Gastrocnemius medialis (tissue), 4 donors: ENCODE measurements around the gene NLRC3. TPM values are rescaled to one million over a fixed set of nuclear protein-coding genes. Genes with fewer than 3 reads are reported as not detected.
"Not testable (repeated sequence)": the region's sequence is repeated elsewhere in the genome, so short reads cannot be mapped to it uniquely, and the experiment has no call there.

ENCODE experiments used
- ATAC-seq, 2 donors: fragments of 150-250 bp; one replicate each; pipeline ENCODE4 v1.9.1; 2016
- DNase-seq, 2 donors: peaks; one replicate each; pipeline ENCODE4 v3.0.0-alpha.2; 2019
- H3K27ac ChIP-seq, 4 donors: fragments of 200-600 bp; sonication (generic); 1 replicate in 1 of 4; 2 replicates in 3 of 4; pipeline ENCODE4 v1.5.1; 2016 to 2018; ENCODE audit warnings: mild to moderate bottlenecking in 2 of 4, moderate library complexity in 1 of 4
- H3K27me3 ChIP-seq, 3 donors: fragments of 200-600 bp; sonication (generic) in 2 of 3; 1 replicate in 1 of 3; 2 replicates in 2 of 3; pipeline versions ENCODE4 v1.5.1 to v1.6.0; 2016 to 2019; ENCODE audit warnings: mild to moderate bottlenecking in 1 of 3, moderate library complexity in 1 of 3
- H3K36me3 ChIP-seq, 2 donors: fragments of 200-600 bp; sonication (generic) in 1 of 2; one replicate each; pipeline ENCODE4 v1.5.1; 2017 to 2018
- H3K4me1 ChIP-seq, 2 donors: fragments of 200-600 bp; sonication (generic) in 1 of 2; one replicate each; pipeline ENCODE4 v1.5.1; 2016 to 2017; ENCODE audit warnings: mild to moderate bottlenecking in 2 of 2
- H3K4me3 ChIP-seq, 4 donors: fragments of 200-600 bp; sonication (generic) in 3 of 4; 1 replicate in 1 of 4; 2 replicates in 3 of 4; pipeline ENCODE4 v1.5.1; 2016 to 2019; ENCODE audit warnings: mild to moderate bottlenecking in 2 of 4
- H3K9me3 ChIP-seq, 3 donors: fragments of 200-600 bp; sonication (generic) in 2 of 3; 1 replicate in 1 of 3; 2 replicates in 2 of 3; pipeline ENCODE4 v1.5.1; 2016 to 2019
- POLR2A ChIP-seq, 2 donors: fragments of 450-650 bp; IDR thresholded peaks; one replicate each; pipeline ENCODE4 v1.6.1; 2017; ENCODE audit warnings: antibody characterized with exemption in 2 of 2, mild to moderate bottlenecking in 2 of 2, moderate library complexity in 2 of 2
- in situ Hi-C, 4 donors: fragments of 200-750 bp; cut with MboI; loops; one replicate each; pipeline versions ENCODE4 v1.15.0 to v1.8.0; 2017; ENCODE audit warnings: low sequenced_read_pairs in 4 of 4
- intact Hi-C: fragments of 100-400 bp; cut with DNase I; formaldehyde crosslinking; loops from one replicate; pipeline ENCODE4 v1.15.1; 2023; ENCODE audit warnings: low total_unique reads
- total RNA-seq, 4 donors: library from RNA; depleted of rRNA; stranded (reverse); fragments of >200 nt; gene quantifications; one replicate each; pipeline versions ENCODE4 v1.1.0 to v1.2.3, GENCODE V29; 2016
- TF ChIP-seq, protein P1 (sequence below), 5 experiments: fragments of 450-650 bp in 3 of 5; fragments of 200-600 bp in 2 of 5; sonication (generic) in 2 of 5; IDR thresholded peaks in 4 of 5; conservative IDR thresholded peaks in 1 of 5; 1 replicate in 4 of 5; 2 replicates in 1 of 5; pipeline ENCODE4 v1.5.1; 2016 to 2019; ENCODE audit warnings: antibody characterized with exemption in 5 of 5, mild to moderate bottlenecking in 3 of 5, moderate library complexity in 3 of 5

Gene NLRC3
- total RNA-seq, 4 donors from 2014 or later = 0.11 to 0.26 (median 0.22) TPM

DNA sequence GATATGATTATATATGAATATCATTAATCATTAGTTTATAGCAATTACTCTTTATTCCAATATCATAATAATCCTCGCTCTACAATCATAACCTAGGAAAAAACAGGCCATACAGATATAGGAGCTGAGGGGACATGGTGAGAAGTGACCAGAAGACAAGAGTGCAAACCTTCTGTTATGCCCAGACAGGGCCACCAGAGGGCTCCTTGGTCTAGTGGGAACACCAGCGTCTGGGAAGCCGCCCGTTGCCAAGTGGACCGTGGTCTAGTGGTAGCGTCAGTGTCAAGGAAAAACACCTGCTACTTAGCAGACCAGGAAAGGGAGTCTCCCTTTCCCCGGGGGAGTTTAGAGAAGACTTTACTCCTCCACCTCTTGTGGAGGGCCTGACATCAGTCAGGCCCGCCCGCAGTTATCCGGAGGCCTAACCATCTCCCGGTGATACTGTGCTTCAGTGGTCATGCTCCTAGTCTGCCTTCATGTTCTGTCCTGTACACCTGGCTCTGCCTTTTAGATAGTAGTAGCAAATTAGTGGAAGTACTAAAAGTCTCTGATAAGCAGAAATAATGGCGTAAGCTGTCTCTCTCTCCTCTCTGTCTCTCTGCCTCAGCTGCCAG lies 49.9 kb downstream of the NLRC3 start:
- in situ Hi-C loops (loop anchor here in 1 of 4 donors (25.0 kb wide), 1 partner anchor 360 kb away; the partner anchor contains the start of gene CREBBP), intact Hi-C loops (loop anchor here (2.0 to 5.0 kb wide), 2 partner anchors 83 to 350 kb away; partner anchors contain the start of gene SLX4)
- not testable (repeated sequence) for H3K27me3 ChIP-seq, H3K4me3 ChIP-seq, ATAC-seq, H3K4me1 ChIP-seq, H3K9me3 ChIP-seq
- H3K27ac ChIP-seq = peak overlapping the region; percentile 15 to 49 (median 33)
- TF ChIP-seq, protein P1, sequence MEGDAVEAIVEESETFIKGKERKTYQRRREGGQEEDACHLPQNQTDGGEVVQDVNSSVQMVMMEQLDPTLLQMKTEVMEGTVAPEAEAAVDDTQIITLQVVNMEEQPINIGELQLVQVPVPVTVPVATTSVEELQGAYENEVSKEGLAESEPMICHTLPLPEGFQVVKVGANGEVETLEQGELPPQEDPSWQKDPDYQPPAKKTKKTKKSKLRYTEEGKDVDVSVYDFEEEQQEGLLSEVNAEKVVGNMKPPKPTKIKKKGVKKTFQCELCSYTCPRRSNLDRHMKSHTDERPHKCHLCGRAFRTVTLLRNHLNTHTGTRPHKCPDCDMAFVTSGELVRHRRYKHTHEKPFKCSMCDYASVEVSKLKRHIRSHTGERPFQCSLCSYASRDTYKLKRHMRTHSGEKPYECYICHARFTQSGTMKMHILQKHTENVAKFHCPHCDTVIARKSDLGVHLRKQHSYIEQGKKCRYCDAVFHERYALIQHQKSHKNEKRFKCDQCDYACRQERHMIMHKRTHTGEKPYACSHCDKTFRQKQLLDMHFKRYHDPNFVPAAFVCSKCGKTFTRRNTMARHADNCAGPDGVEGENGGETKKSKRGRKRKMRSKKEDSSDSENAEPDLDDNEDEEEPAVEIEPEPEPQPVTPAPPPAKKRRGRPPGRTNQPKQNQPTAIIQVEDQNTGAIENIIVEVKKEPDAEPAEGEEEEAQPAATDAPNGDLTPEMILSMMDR (IDR thresholded peaks at IDR 0.05 in 4 of 5, conservative IDR thresholded peaks at IDR 0.05 in 1 of 5) = peak; percentile 42 to 74 (median 66)
- H3K36me3 ChIP-seq = peaks cover 0 to 38% of the 10 kb centered on the region in 2 donors
- DNase-seq = peak; percentile 67 to 83

DNA sequence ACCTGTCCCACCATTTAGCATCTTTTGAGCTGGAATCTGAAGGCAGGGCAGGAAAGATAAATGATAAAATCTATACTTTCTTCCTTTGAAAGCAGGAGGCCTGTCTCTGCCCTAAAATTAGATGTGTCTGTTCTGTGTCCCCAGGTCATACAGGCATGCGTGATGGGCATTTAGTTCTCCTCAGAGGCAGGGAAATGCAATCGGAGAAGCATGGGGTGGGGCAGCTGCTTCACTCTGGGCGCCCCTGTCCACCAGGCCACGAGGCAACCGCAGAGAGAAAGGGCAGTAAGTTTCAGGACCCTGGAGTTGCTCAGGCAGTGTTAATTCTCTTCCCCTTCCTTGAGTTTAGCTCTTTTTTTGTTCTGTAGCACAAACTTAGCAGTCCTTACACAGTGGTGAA lies 51.3 kb downstream of the NLRC3 start:
- H3K36me3 ChIP-seq = peaks cover 0 to 36% of the 10 kb centered on the region in 2 donors
- H3K27ac ChIP-seq = peak overlapping the region in 1 of 4 donors; percentile 16
- intact Hi-C loops = loop anchor here (2.0 to 5.0 kb wide), 2 partner anchors 85 to 351 kb away; partner anchors contain the start of gene SLX4
- H3K4me1 ChIP-seq = no peaks in the 10 kb centered on the region
- ATAC-seq (no peak), DNase-seq (no peak)
- no peaks in the 10 kb centered on the region for H3K27me3 ChIP-seq
- in situ Hi-C loops = loop anchor here in 1 of 4 donors (25.0 kb wide), 1 partner anchor 361 kb away; the partner anchor contains the start of gene CREBBP
- no peaks in the 10 kb centered on the region for H3K9me3 ChIP-seq
- TF ChIP-seq, protein P1 (IDR thresholded peaks at IDR 0.05 in 4 of 5, conservative IDR thresholded peaks at IDR 0.05 in 1 of 5) = no peak
- no peak for TF ChIP-seq POLR2A (IDR thresholded peaks at IDR 0.05)
- H3K4me3 ChIP-seq = no peak overlapping the region

DNA sequence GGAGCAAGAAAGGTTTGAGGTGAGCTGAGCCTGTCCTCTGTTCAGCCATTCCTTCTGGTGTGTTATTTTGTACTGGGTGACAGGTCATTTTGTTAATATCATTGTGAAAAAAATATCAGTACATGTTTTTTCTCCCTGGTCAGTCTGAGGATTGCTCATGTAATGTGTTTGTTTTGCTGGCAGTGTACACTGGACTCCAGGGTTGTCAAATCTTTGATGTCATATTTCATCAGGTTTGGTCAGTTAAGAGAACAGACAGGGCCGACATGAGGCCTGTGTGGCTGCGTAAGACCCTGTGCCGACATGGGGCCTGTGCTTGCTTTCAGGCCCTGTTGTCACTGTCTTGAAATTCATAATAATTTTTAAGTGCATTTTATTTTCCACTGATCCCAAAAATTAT lies 53.9 kb downstream of the NLRC3 start:
- intact Hi-C loops = no loop called here
- Histone ChIP-seq H3K4me3 (no peak overlapping the region), H3K27ac (no peak overlapping the region), H3K36me3 (peaks cover 0 to 39% of the 10 kb centered on the region in 2 donors), H3K4me1 (no peaks in the 10 kb centered on the region), H3K9me3 (no peaks in the 10 kb centered on the region), H3K27me3 (no peaks in the 10 kb centered on the region)
- in situ Hi-C loops = loop anchor here in 1 of 4 donors (25.0 kb wide), 1 partner anchor 364 kb away; the partner anchor contains the start of gene CREBBP
- TF ChIP-seq, protein P1 (IDR thresholded peaks at IDR 0.05 in 4 of 5, conservative IDR thresholded peaks at IDR 0.05 in 1 of 5) = no peak
- no peak for TF ChIP-seq POLR2A (IDR thresholded peaks at IDR 0.05)
- ATAC-seq (no peak), DNase-seq (no peak)

DNA sequence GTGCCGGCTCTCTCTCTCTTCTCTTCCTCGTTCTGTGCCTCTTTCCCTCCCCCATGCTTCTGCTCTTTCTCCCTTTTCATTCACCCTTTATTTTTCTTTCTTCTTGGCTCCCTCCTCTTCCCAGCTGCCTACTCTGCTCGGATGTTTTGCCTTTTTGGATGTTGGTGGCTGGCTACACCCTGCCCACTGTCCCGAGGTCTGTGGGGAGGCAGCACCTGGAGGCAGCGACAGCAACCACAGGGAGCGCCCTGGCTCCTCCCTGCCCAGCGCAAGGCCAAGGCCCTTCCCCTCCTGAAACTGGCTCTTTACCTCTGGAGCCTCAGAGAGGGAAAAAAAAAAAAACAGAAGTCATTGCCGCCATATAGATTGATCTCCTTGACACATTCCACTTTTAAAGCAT lies 56.4 kb downstream of the NLRC3 start:
- Histone ChIP-seq H3K4me3 (no peak overlapping the region), H3K36me3 (peaks cover 0 to 43% of the 10 kb centered on the region in 2 donors), H3K27ac (no peak overlapping the region), H3K4me1 (no peaks in the 10 kb centered on the region), H3K9me3 (no peaks in the 10 kb centered on the region), H3K27me3 (no peaks in the 10 kb centered on the region)
- DNase-seq = no peak
- no peak for ATAC-seq
- intact Hi-C loops (no loop called here), in situ Hi-C loops (loop anchor here in 1 of 4 donors (25.0 kb wide), 1 partner anchor 366 kb away; the partner anchor contains the start of gene CREBBP)
- no peak for TF ChIP-seq POLR2A (IDR thresholded peaks at IDR 0.05)
- TF ChIP-seq, protein P1 (IDR thresholded peaks at IDR 0.05 in 4 of 5, conservative IDR thresholded peaks at IDR 0.05 in 1 of 5) = no peak
